ENCODE results near the gene ZBTB7C. TPM values are rescaled to one million over a fixed set of nuclear protein-coding genes. Genes with fewer than 3 reads are reported as not detected.

ZBTB7C gene
- polyA plus RNA-seq, 3 donors = 12.6 to 14.7 (median 13.9) TPM

DNA sequence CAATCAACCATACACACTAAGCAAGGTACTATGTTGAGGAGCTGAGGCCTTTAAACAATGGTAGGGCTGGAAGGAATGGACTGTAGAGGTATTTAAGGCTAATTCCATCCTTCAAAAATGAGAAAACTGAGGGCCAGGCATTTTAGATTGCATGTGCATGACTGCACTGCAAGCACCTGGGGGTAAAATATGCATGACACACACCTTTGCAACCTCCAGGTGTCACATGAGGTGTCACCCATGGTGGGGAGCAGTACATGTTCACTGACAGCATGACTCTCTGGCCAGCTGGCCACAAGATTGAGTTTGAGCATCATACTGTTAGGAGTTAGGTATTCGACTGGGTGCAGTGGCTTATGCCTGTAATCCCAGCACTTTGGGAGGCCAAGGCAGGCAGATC lies 182.8 kb downstream of the ZBTB7C start:
- no peak for DNase-seq (ENCODE audit: low read depth in 3 of 3, low spot score in 2 of 3)

- peak in 2 of 3 donors; percentile 39 to 66 for DNase-seq (ENCODE audit: low read depth in 3 of 3, low spot score in 2 of 3)
These were observed 187.1 kb downstream of the ZBTB7C start for GRCh38 chr18:48222118-48222517.

DNA sequence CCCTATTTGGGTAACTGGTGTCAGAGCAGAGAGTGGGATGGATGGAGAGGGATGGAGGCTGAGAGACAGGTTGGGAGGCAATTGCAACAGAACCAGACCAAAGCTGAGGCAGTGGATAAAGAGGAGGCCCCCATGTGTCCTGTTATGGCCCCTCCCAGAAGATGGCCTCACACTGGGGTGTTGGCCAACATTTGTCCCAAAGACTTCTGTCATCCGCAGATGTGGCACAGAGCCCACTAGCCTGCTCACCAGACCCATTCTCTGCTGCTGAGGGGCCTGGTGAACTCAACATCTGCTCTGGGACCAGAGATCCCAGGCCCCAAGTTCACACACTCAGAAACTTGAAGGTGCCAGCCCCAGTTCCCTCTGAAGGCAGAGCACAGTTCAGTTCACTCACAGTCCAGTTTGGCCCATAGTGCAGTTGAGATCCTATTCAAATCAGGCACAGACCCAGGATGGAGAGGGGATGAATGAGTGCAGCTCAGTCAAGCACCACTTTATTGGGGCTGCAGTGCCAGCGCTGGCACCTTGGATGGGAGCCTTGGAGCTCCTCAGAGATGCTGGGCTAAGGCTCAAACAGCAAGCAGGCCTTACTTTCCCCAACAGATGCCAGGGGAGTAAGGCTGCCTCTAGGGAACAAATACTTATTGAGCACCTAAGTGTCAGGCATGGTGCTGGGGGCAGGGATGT lies 189.2 kb downstream of the ZBTB7C start:
- DNase-seq (ENCODE audit: low read depth in 3 of 3, low spot score in 2 of 3) = no peak

DNA sequence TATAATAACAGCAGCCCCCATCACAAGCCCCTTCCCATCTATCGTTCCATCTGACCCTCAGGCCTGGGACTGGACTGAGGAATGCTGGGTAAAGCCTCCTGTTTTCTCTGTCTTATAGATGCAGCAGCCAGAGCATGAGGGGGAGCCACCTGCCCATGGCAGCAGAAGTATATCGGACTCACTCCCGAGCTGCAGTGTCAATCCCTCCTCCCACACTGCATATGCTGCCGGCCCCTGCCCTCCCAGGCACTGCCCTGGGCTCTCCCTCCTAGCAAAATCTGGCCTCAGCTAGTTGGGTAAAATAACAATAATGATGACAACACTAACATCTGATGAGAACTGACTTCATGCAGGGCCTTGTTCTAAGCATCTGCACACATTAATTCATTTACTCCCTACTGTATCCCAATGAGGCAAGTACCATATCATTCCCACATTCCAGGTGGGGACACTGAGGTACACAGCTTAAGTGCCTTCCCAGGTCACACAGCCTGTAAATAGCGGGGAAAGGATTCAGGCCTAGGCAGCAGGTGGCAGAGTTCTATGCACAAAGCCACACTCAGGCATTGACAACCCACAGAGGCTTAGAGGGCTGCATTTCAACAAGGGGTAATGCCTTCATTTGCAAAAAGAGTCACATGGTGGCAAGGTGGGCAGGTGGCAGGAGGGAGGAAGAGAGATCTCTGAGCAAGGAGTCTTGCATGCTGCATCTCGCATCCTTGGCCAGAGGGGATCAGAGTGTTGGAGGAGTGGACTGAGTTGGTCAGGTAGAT lies 190.0 kb downstream of the ZBTB7C start:
- DNase-seq (ENCODE audit: low read depth in 3 of 3, low spot score in 2 of 3) = no peak

- no peak for DNase-seq (ENCODE audit: low read depth in 3 of 3, low spot score in 2 of 3)
These were observed 190.7 kb downstream of the ZBTB7C start for GRCh38 chr18:48218285-48219022.

DNA sequence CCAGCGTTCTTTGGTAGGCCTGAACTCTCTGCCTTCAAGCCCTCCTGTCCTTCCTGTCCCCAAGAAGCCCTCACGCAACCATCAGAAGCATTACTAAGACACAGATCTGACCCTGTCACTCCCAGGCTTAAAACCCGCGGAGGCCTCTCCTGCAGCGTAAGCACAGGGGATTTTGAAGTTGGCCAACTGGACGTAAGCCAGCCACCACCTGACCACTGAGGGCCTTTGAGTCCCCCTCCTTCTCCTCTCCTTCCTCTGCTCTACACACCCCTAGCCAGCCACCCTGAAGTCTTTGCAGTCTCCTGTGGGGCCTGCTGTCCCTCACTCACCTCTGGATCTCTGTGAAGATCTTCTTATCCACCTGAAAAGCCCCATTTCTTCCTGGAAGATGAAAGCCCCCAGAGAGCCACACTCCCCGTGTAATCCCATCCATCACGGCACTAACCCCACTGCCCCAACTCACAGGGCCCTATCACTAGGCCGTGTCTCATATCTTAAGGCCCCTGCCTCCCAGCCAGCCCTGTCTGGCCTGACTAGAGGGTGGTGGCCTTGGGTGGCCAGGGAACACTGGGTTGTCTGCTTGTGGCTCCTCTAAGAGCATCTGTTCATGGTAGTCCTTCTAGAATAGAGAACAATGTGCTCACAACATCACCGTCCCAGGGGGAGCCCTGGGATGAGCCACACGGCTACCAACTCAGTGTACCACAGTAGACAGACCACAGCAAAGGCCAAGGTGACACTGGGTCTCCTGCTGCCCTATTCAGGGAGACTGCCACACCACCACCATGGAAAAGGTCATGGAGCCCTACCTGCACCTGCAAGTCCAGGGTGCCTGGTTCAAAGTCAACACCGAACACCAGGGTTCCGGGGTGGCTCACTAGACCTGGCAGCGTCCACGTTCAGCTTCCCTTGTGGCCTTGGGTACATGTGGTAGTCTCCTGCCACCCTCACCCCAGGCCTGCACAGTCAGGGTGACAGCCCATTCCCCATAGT lies 191.6 kb downstream of the ZBTB7C start:
- no peak for DNase-seq (ENCODE audit: low read depth in 3 of 3, low spot score in 2 of 3)

DNA sequence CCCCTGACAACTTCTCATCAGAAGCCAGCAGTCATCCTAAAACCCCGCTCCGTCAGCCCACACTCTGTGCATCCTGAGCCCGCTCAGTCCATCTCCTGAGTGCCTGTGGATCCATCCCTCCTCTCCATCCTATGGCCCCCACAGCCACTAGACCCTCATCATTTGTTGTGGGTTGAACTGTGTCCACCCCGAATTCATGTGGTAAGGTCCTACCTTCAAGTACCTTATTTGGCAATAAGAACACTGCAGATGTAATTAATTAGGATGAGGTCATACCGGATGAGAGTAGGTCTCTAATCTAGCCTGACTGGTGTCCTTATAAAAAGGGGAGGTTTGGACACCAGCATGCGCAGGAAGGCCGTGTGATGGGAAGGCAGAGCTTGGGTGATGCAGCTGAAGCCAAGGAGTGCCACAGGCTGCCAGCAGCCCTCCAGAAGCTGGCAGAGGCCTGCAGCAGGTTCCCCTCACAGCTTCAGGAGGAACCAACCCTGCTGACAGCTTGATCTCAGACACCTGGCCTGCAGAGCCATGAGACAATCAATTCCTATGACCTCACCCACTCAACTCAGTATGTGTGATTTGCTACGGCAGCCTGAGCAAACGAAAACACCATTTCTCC lies 192.4 kb downstream of the ZBTB7C start:
- no peak for DNase-seq (ENCODE audit: low read depth in 3 of 3, low spot score in 2 of 3)

- DNase-seq (ENCODE audit: low read depth in 3 of 3, low spot score in 2 of 3) = no peak
These were observed 193.1 kb downstream of the ZBTB7C start for GRCh38 chr18:48215876-48216638.

- no peak for DNase-seq (ENCODE audit: low read depth in 3 of 3, low spot score in 2 of 3)
These were observed 195.4 kb downstream of the ZBTB7C start for GRCh38 chr18:48213791-48214190.

DNA sequence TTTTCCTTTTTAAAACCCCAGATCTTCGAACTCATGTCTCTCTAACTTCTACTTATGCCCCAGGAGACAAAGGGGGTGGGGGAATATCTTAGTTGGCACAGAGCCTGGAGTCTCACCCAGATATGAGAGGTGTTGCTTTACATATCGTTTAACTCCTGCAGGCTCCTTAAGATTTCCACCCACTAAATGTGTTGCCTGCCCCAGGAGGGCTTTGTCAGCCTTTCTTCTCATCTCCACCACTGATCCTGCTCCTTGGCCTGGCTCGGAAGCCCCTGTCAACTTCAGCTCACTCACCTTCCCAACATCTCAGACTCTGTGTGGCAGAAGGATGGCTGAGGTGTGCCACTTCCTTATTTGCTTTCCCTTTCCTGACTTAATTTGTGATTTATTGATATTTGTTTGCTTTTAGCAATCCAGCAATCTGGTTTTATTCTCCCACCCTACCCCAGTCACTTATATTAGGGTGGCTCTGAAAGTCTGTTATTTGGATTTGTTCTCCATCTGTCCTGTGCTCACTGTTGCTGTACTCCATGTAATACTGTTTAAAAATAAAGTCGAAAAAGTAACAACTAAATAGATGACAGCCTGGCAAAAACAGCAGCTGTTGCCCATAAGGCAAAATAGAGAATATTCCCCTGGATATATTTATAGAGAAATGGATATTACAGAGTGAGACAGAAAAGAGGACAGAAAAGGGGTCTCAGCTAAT lies 200.6 kb downstream of the ZBTB7C start:
- no peak for DNase-seq (ENCODE audit: low read depth in 3 of 3, low spot score in 2 of 3)

DNA sequence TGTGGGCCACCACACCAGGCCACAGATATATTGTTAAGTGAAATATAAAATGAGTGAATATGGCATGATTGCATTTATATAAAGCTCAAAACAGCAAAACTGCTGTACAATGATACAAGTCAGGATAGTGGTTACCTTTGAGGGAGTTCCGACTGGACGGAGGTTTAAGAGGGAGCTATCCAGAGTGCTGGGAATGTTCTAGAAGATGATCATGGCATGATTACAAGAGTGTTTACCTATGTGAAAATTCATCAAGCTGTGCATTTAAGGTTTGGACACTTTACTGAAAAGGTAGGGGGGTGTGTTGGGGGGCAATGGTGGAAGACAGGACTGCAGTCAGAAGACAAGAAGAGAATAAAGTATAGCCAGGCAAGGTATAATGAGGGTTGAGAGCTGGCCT lies 201.4 kb downstream of the ZBTB7C start:
- DNase-seq (ENCODE audit: low read depth in 3 of 3, low spot score in 2 of 3) = no peak

GRCh38 chr18:48206887-48207286 lies 202.3 kb downstream of the ZBTB7C start:
- no peak for DNase-seq (ENCODE audit: low read depth in 3 of 3, low spot score in 2 of 3)

GRCh38 chr18:48203961-48204666 lies 205.1 kb downstream of the ZBTB7C start:
- DNase-seq (ENCODE audit: low read depth in 3 of 3, low spot score in 2 of 3) = no peak

DNA sequence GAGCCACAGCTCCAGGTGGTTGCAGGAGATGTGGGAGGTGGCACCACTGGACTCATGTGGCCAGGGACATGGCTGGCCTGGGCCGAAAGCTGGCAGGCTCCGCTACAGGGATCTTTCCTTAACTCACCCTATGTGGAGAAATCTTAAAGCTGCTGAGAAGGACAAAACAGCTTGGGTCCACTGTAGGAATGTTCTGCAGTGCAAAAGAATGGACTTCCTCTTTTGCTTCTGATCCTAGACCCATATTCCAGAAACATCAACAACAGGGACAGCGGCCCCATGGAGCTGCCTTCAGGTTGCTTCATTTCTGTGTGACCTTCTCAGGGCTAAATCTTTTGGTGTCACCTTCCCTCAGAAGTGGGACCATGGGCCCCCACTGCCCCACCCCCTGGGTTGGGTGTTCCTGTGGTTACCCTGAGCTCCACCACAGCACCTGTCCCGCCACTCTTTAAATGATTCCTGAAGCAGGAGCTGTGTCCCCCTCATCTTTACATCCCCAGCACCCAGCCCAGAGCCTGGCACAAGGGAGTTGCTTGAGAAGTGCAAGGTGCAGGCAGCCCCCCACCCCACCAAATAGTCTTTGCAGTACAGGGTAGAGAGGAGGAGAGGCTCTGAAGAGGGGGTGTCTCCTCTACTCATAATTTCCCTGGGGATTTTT lies 205.8 kb downstream of the ZBTB7C start:
- DNase-seq (ENCODE audit: low read depth in 3 of 3, low spot score in 2 of 3) = no peak

DNA sequence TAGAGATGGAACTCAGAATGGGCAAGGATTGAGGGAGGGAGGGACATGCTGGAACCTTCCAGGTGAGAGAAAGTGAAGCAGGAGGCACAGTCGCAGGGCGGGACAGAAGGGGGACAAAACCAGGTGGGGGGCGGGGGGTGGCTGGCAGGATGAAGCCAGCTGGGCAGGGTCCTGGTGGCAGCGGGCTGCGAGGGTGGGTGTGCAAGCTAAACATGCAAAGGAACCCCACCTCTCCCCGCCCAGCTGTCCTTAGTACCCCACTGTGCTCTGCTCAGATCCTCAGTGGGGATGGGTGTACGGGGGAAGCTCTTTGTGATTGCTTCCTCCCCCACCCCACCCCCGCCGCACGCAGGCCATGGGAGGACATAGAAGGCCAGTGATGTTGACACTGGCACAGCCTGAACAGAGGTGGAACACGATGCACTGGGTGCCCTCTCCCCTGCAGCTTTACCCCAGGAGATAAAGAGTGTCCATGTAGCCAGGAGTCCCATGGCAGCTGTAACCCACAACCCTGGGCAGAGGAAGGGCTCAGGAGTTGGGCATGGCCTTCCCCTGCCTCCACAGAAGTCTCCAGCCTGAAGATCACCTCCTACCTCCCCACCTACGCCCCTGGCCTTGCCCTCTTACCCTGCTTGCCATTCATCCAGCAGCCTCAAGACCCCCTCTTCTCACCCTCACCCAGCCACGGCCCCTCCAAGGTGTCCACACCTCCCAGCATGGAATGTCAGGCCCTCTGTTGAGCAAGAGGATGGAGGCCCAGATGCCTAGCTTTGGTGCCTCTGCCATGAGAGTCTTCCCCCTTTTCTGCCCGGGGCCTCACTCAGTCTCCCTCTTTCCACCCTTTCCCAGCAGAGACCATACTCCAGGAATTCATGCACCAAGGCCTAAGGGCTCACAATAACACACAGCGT lies 206.6 kb downstream of the ZBTB7C start:
- no peak for DNase-seq (ENCODE audit: low read depth in 3 of 3, low spot score in 2 of 3)

DNA sequence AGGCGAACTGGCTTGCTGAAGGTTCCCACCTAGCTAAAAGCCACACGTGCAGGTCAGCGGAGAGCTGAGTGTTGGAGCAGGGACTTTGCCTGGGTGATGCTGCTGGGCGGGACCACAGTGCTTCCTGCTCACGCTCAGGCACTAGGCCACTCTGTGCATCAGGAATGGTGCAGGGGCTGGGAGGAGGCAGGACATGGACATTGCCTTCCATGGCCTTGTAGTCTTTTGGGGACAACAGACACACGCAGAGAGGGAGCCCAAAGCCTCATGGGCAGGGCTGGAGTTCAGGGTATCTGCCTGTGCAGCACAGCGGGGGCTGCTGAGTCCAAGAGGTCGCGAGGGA lies 207.2 kb downstream of the ZBTB7C start:
- no peak for DNase-seq (ENCODE audit: low read depth in 3 of 3, low spot score in 2 of 3)

All from right renal cortex interstitium (tissue), 3 donors.